Activated CD4-positive, alpha-beta memory T cell treated with anti-CD3 and anti-CD28 coated beads for 36 hours (primary cell): ENCODE results near the gene TESMIN. TPM values are rescaled to one million over a fixed set of nuclear protein-coding genes. Genes with fewer than 3 reads are reported as not detected.

ENCODE experiments used
- CTCF ChIA-PET: fragments of 350-600 bp; sonication (Branson Sonifier 250); formaldehyde crosslinking; loops from one replicate; lab custom pipeline; 2021; ENCODE audit warnings: antibody characterized with exemption, inconsistent platforms; lab: Charles Lee
- POLR2A ChIA-PET: fragments of 350-600 bp; sonication (Branson Sonifier 250); formaldehyde crosslinking; loops from one replicate; lab custom pipeline; 2021; ENCODE audit warnings: antibody characterized with exemption; lab: Charles Lee
- DNase-seq: peaks from one replicate; pipeline ENCODE4 v3.0.0-alpha.2; 2020
- H3K27ac Mint-ChIP-seq: one replicate; pipeline ENCODE4 v1.8.0; 2021; ENCODE audit warnings: mixed read lengths
- H3K27me3 Mint-ChIP-seq: one replicate; pipeline ENCODE4 v1.8.0; 2021; ENCODE audit warnings: mixed read lengths
- H3K36me3 Mint-ChIP-seq: one replicate; pipeline ENCODE4 v1.8.0; 2021; ENCODE audit warnings: mixed read lengths
- H3K4me1 Mint-ChIP-seq: one replicate; pipeline ENCODE4 v1.8.0; 2021; ENCODE audit warnings: low read depth, mixed read lengths
- H3K4me3 Mint-ChIP-seq: one replicate; pipeline ENCODE4 v1.8.0; 2021; ENCODE audit warnings: mild to moderate bottlenecking, mixed read lengths
- H3K9me3 Mint-ChIP-seq: one replicate; pipeline ENCODE4 v1.8.0; 2021; ENCODE audit warnings: mixed read lengths
- intact Hi-C: fragments of 100-400 bp; cut with micrococcal nuclease; formaldehyde crosslinking; loops from one replicate; pipeline ENCODE4 v1.15.1; 2023
- total RNA-seq, 2 experiments: library from RNA; stranded (reverse); gene quantifications; one replicate each; pipeline ENCODE4 v1.2.3, GENCODE V29; 2021

TESMIN gene
- total RNA-seq, 2 experiments from 2014 or later = 6.6 to 7.3 TPM

DNA sequence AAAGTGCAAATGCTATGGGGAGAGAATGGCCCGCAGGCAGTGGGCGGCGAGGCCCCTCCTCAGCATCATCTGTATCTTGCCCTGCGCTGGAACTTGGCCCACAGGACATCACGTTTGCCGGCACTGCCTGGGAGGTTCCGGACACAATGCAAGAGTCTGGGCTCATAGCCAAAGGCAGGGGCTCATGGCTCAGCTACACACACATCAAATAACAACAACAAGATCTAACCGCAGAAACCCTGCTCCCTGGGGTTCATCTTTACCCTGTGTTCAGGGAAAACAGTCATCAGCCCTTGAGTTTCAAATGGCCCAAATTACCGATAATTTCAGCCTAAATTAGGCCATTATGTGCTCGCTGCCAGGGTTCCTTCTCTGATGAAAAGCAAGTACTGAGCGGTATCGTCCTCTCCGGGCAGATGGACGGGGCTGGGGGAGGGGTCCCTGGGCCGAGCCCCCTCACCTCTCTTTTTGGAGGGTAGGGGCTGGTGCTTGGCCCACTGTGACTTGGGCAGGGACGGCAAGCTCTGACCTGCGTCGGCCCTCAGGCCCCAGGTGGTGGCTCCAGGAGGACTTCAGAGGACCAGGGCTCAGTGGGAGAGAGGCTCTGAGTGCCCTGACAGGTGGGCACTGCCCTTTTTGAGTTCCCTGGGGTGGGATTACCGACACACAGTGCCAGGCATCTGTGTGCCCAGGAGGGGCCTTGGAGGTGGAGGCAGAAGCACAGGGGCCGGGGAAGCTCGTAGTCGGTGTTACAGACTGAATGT is 92.0 kb downstream of the TESMIN start:
- H3K9me3 Mint-ChIP-seq = no peaks in the 10 kb centered on the region
- no peak for DNase-seq
- no peak overlapping the region for H3K4me3 Mint-ChIP-seq
- ChIA-PET POLR2A (no interaction called here), CTCF (no interaction called here)
- H3K36me3 Mint-ChIP-seq = no peaks in the 10 kb centered on the region
- H3K27me3 Mint-ChIP-seq = peaks cover 19% of the 10 kb centered on the region
- intact Hi-C loops = no loop called here
- no peaks in the 10 kb centered on the region for H3K4me1 Mint-ChIP-seq
- no peak overlapping the region for H3K27ac Mint-ChIP-seq

DNA sequence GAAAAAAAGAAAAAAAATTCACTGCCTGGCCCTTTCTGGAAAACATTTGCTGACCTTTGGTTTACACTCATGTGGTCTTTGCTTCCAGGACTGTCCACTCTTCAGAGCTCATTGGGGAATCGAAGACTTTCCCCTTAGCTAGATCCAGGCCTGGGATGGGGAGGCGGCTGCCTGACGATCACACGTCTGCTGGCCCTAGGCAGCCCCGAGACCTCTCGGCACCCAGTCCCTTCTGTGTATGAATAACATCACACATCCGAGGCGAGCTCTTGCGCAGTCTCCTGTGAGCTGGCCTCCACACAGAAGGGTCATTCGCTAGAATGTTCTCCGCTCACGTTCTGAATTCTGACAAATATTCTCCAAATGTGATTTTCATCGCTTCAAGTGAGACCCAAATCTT is 92.7 kb downstream of the TESMIN start:
- Mint-ChIP-seq H3K27ac (no peak overlapping the region), H3K27me3 (peaks cover 19% of the 10 kb centered on the region), H3K36me3 (no peaks in the 10 kb centered on the region), H3K4me1 (no peaks in the 10 kb centered on the region), H3K4me3 (no peak overlapping the region), H3K9me3 (no peaks in the 10 kb centered on the region)
- POLR2A ChIA-PET = no interaction called here
- intact Hi-C loops = no loop called here
- DNase-seq = no peak
- CTCF ChIA-PET = no interaction called here

DNA sequence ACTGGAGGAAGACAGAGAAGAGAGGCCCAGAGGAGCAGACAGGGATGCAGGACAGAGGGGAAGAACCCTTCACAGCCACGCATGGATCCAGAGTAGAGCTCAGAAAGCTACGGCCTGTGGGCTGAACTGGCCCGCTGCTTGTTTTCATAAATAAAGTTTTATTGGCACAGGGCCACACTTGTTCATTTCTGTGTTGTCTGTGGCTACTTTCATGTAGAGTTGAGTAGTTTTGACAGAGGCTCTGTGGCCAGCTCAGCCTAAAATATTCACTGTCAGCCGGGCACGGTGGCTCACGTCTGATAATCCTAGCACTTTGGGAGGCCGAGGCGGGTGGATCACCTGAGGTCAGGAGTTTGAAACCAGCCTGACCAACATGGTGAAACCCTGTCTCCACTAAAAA is 93.2 kb downstream of the TESMIN start:
- H3K4me1 Mint-ChIP-seq = no peaks in the 10 kb centered on the region
- ChIA-PET POLR2A (no interaction called here), CTCF (no interaction called here)
- no peaks in the 10 kb centered on the region for H3K9me3 Mint-ChIP-seq
- peaks cover 19% of the 10 kb centered on the region for H3K27me3 Mint-ChIP-seq
- no peak for DNase-seq
- no peak overlapping the region for H3K4me3 Mint-ChIP-seq
- intact Hi-C loops = no loop called here
- no peak overlapping the region for H3K27ac Mint-ChIP-seq
- no peaks in the 10 kb centered on the region for H3K36me3 Mint-ChIP-seq

Other genes with a start within 250 kb of the TESMIN start
- 1 to 10 TPM in 1 of 2 experiments, under 1 TPM in 1; 0.97 to 1.3 TPM for gene GAL, start 67.0 kb downstream of the TESMIN start, total RNA-seq
- gene CPT1A, start 90.4 kb upstream of the TESMIN start, total RNA-seq = 10 to 100 TPM; 28.8 to 32.9 TPM
- 10 to 100 TPM; 80.7 to 86.0 TPM for gene MRPL21, start 152.3 kb upstream of the TESMIN start, total RNA-seq
- 10 to 100 TPM; 24.4 to 24.8 TPM for gene IGHMBP2, start 152.4 kb upstream of the TESMIN start, total RNA-seq
- gene MRGPRD, start 229.5 kb upstream of the TESMIN start, total RNA-seq = not detected